KBM-7 (cell line): ENCODE data around the gene OCA2.
A peak's percentile ranks its signal among the peaks of the same experiment; 100 is the strongest.

Experiments used
- DNase-seq: peaks from one replicate; pipeline ENCODE4 v3.0.0-alpha.2; 2015
- in situ Hi-C: fragments of 300-500 bp; cut with MboI; formaldehyde crosslinking; loops from 2 replicates; pipeline ENCODE4 v1.14.3; 2020; ENCODE audit warnings: low sequenced_read_pairs, low pct_unique_long_range_greater_than_20kb, mixed read lengths

OCA2 gene

GRCh38 chr15:28037969-28038590 is 61.0 kb downstream of the OCA2 start:
- in situ Hi-C loops = no loop called here
- DNase-seq = no peak

- in situ Hi-C loops = no loop called here
These were observed 65.7 kb downstream of the OCA2 start for GRCh38 chr15:28033443-28033842.

GRCh38 chr15:28030801-28031200 is 68.3 kb downstream of the OCA2 start:
- in situ Hi-C loops = no loop called here
- DNase-seq = no peak

More at GRCh38 chr15:28033443-28033842, 65.7 kb downstream of the OCA2 start:
- DNase-seq = no peak

GRCh38 chr15:28027714-28028076 is 71.4 kb downstream of the OCA2 start:
- no peak for DNase-seq
- in situ Hi-C loops = no loop called here

- no peak for DNase-seq
- in situ Hi-C loops = no loop called here
These were observed 72.1 kb downstream of the OCA2 start for GRCh38 chr15:28026764-28027713.

GRCh38 chr15:28026221-28026620 is 72.9 kb downstream of the OCA2 start:
- in situ Hi-C loops = no loop called here
- no peak for DNase-seq

GRCh38 chr15:28025413-28025812 is 73.7 kb downstream of the OCA2 start:
- in situ Hi-C loops = no loop called here
- no peak for DNase-seq

- in situ Hi-C loops = no loop called here
- DNase-seq = no peak
These were observed 74.2 kb downstream of the OCA2 start for GRCh38 chr15:28024889-28025250.

GRCh38 chr15:28023933-28024888 is 74.9 kb downstream of the OCA2 start:
- DNase-seq = peak; percentile 21
- in situ Hi-C loops = no loop called here

GRCh38 chr15:28023422-28023821 is 75.7 kb downstream of the OCA2 start:
- in situ Hi-C loops = no loop called here

GRCh38 chr15:28022961-28023360 is 76.2 kb downstream of the OCA2 start:
- in situ Hi-C loops = no loop called here
- no peak for DNase-seq

More at GRCh38 chr15:28023422-28023821, 75.7 kb downstream of the OCA2 start:
- no peak for DNase-seq

GRCh38 chr15:28022181-28022580 is 76.9 kb downstream of the OCA2 start:
- in situ Hi-C loops = no loop called here
- DNase-seq = no peak

GRCh38 chr15:28021281-28022039 is 77.7 kb downstream of the OCA2 start:
- DNase-seq = peak; percentile 91
- in situ Hi-C loops = no loop called here

- in situ Hi-C loops = no loop called here
These were observed 78.5 kb downstream of the OCA2 start for GRCh38 chr15:28020644-28021043.

GRCh38 chr15:28019594-28020309 is 79.4 kb downstream of the OCA2 start:
- in situ Hi-C loops = no loop called here
- no peak for DNase-seq

More at GRCh38 chr15:28020644-28021043, 78.5 kb downstream of the OCA2 start:
- DNase-seq = no peak

- in situ Hi-C loops = no loop called here
- DNase-seq = no peak
These were observed 80.6 kb downstream of the OCA2 start for GRCh38 chr15:28018291-28019044.

GRCh38 chr15:28017423-28017924 is 81.6 kb downstream of the OCA2 start:
- in situ Hi-C loops = no loop called here
- peak; percentile 32 for DNase-seq
